ENCODE results near the gene C11orf52. TPM values are rescaled to one million over a fixed set of nuclear protein-coding genes. Genes with fewer than 3 reads are reported as not detected.

Gene C11orf52
- polyA plus RNA-seq, 3 donors = not detected

DNA sequence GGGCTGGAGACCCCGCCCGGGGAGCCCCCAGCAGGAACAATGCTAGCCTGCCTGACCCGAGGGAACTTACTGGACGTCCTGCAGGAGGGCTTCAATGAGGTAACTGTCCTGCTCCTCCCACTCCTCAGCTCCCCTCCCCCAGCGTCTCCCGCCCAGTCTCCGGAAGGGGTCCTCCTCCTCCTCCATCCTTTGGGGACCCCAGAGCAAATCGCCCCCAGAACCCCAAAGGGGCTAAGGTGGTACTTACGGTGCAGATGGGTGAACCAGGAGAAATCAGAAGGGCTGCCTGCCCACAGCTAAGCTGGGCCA is 18.7 kb downstream of the C11orf52 start:
- DNase-seq = no peak
- Mint-ChIP-seq H3K9me3 (no peaks in the 10 kb centered on the region), H3K27me3 (ENCODE audit: low read depth in 3 of 3) (peaks cover 0 to 4% (median 2%) of the 10 kb centered on the region in 3 donors), H3K4me3 (peak overlapping the region; percentile 83 to 86), H3K36me3 (peaks cover 0 to 2% of the 10 kb centered on the region in 2 donors), H3K4me1 (peaks cover 53% of the 10 kb centered on the region), H3K27ac (no peak overlapping the region)
- Histone ChIP-seq H4K20me1 (ENCODE audit: insufficient read depth, low read length) (no peaks in the 10 kb centered on the region), H3K79me2 (ENCODE audit: insufficient read depth, low read length) (no peaks in the 10 kb centered on the region), H3K4me1 (ENCODE audit: control insufficient read depth in 1 of 2, insufficient read depth in 2 of 2, low read length in 2 of 2) (peaks cover 53 to 63% of the 10 kb centered on the region in 2 donors), H3K9ac (ENCODE audit: insufficient read depth, low read length, poor library complexity, severe bottlenecking) (peak overlapping the region; percentile 53), H3K36me3 (replicated peaks in 1 of 2; ENCODE audit: control insufficient read depth in 1 of 2, insufficient read depth in 2 of 2, low read length in 2 of 2) (no peaks in the 10 kb centered on the region), H3K4me3 (replicated peaks in 1 of 3; ENCODE audit: low read depth in 2 of 3, low read length in 3 of 3) (peak overlapping the region; percentile 69 to 88 (median 69)), H3K27me3 (ENCODE audit: control insufficient read depth in 2 of 2, insufficient read depth in 2 of 2, low read length in 2 of 2) (no peaks in the 10 kb centered on the region), H2AFZ (ENCODE audit: insufficient read depth, low read depth, low read length, poor library complexity, severe bottlenecking) (peak overlapping the region; percentile 94), H3K4me2 (replicated peaks; ENCODE audit: extremely low read depth, low read length, poor library complexity, severe bottlenecking) (peak overlapping the region; percentile 92), H3K9me3 (replicated peaks in 1 of 2; ENCODE audit: control insufficient read depth in 1 of 2, insufficient read depth in 1 of 2, low read length in 2 of 2) (no peaks in the 10 kb centered on the region), H3K27ac (ENCODE audit: low read depth in 1 of 2, low read length in 2 of 2) (no peak overlapping the region)
- intact Hi-C loops (cut with micrococcal nuclease) = loop anchor here in 1 of 2 donors (10.0 kb wide), 2 partner anchors 87 to 217 kb away; partner anchors contain the start of gene DLAT
- 10% methylated on average over 2 of the region's 9 CpGs for WGBS (ENCODE audit: insufficient coverage)
- TF ChIP-seq, protein P1, sequence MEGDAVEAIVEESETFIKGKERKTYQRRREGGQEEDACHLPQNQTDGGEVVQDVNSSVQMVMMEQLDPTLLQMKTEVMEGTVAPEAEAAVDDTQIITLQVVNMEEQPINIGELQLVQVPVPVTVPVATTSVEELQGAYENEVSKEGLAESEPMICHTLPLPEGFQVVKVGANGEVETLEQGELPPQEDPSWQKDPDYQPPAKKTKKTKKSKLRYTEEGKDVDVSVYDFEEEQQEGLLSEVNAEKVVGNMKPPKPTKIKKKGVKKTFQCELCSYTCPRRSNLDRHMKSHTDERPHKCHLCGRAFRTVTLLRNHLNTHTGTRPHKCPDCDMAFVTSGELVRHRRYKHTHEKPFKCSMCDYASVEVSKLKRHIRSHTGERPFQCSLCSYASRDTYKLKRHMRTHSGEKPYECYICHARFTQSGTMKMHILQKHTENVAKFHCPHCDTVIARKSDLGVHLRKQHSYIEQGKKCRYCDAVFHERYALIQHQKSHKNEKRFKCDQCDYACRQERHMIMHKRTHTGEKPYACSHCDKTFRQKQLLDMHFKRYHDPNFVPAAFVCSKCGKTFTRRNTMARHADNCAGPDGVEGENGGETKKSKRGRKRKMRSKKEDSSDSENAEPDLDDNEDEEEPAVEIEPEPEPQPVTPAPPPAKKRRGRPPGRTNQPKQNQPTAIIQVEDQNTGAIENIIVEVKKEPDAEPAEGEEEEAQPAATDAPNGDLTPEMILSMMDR (IDR thresholded peaks at IDR 0.05) = no peak

DNA sequence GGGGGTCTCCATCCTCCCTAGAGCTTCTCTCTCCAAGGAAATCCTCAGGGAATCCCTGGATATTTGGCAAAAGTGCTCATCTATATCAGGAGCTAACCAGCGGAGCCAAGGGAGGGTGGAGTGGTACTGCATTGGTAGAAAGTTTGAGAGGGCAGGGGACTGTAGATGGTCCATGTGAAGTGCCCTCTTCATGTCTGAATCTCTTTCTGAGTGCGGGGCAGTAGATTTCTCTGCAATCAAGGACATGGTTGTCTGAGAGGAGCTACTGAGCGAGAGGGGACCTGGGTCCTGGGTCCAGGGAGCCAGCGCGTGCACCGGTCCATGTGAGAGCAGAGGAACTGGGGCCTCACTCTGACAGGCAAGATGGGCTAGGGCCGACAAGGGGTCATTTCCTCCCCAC is 19.1 kb downstream of the C11orf52 start:
- no peak overlapping the region for H3K27ac ChIP-seq (ENCODE audit: low read depth in 1 of 2, low read length in 2 of 2)
- H3K4me1 Mint-ChIP-seq = peaks cover 53% of the 10 kb centered on the region
- no peak overlapping the region for H3K9ac ChIP-seq (ENCODE audit: insufficient read depth, low read length, poor library complexity, severe bottlenecking)
- peaks cover 53 to 63% of the 10 kb centered on the region in 2 donors for H3K4me1 ChIP-seq (ENCODE audit: control insufficient read depth in 1 of 2, insufficient read depth in 2 of 2, low read length in 2 of 2)
- H2AFZ ChIP-seq (ENCODE audit: insufficient read depth, low read depth, low read length, poor library complexity, severe bottlenecking) = peak overlapping the region; percentile 94
- H3K27me3 Mint-ChIP-seq (ENCODE audit: low read depth in 3 of 3) = peaks cover 0 to 4% (median 2%) of the 10 kb centered on the region in 3 donors
- no peak for DNase-seq
- peaks cover 0 to 2% of the 10 kb centered on the region in 2 donors for H3K36me3 Mint-ChIP-seq
- peak overlapping the region in 2 of 7 donors; percentile 4 to 50 for H3K27ac Mint-ChIP-seq
- H3K4me3 ChIP-seq (replicated peaks in 1 of 3; ENCODE audit: low read depth in 2 of 3, low read length in 3 of 3) = peak overlapping the region in 1 of 3 experiments; percentile 88
- no peaks in the 10 kb centered on the region for H3K36me3 ChIP-seq (replicated peaks in 1 of 2; ENCODE audit: control insufficient read depth in 1 of 2, insufficient read depth in 2 of 2, low read length in 2 of 2)
- no peaks in the 10 kb centered on the region for H4K20me1 ChIP-seq (ENCODE audit: insufficient read depth, low read length)
- intact Hi-C loops (cut with micrococcal nuclease) = loop anchor here in 1 of 2 donors (10.0 kb wide), 2 partner anchors 87 to 217 kb away; partner anchors contain the start of gene DLAT
- no peaks in the 10 kb centered on the region for H3K9me3 Mint-ChIP-seq
- H3K9me3 ChIP-seq (replicated peaks in 1 of 2; ENCODE audit: control insufficient read depth in 1 of 2, insufficient read depth in 1 of 2, low read length in 2 of 2) = no peaks in the 10 kb centered on the region
- H3K4me2 ChIP-seq (replicated peaks; ENCODE audit: extremely low read depth, low read length, poor library complexity, severe bottlenecking) = peak overlapping the region; percentile 92
- TF ChIP-seq, protein P1 (IDR thresholded peaks at IDR 0.05) = no peak
- H3K27me3 ChIP-seq (ENCODE audit: control insufficient read depth in 2 of 2, insufficient read depth in 2 of 2, low read length in 2 of 2) = no peaks in the 10 kb centered on the region
- WGBS (ENCODE audit: insufficient coverage) = 42% methylated on average over 6 of the region's 7 CpGs
- no peaks in the 10 kb centered on the region for H3K79me2 ChIP-seq (ENCODE audit: insufficient read depth, low read length)
- peak overlapping the region; percentile 83 to 86 for H3K4me3 Mint-ChIP-seq
